BLaER1 (cell line): ENCODE measurements around the gene RHOC.
"Not testable (repeated sequence)": the region's sequence is repeated elsewhere in the genome, so short reads cannot be mapped to it uniquely, and the experiment has no call there.

Experiments
- H3K27ac ChIP-seq: shearing (Covaris generic); formaldehyde crosslinking; 2 replicates; pipeline ENCODE4 v1.8.1; 2022
- H3K27me3 ChIP-seq: shearing (Covaris generic); formaldehyde crosslinking; 2 replicates; pipeline ENCODE4 v1.8.1; 2022
- H3K36me3 ChIP-seq: shearing (Covaris generic); formaldehyde crosslinking; 2 replicates; pipeline ENCODE4 v1.8.1; 2022
- H3K4me1 ChIP-seq: shearing (Covaris generic); formaldehyde crosslinking; 2 replicates; pipeline ENCODE4 v1.8.1; 2022
- H3K4me2 ChIP-seq: shearing (Covaris generic); formaldehyde crosslinking; 2 replicates; pipeline ENCODE4 v1.8.1; 2022
- H3K4me3 ChIP-seq: shearing (Covaris generic); formaldehyde crosslinking; 2 replicates; pipeline ENCODE4 v1.8.1; 2022
- H3K9ac ChIP-seq: shearing (Covaris generic); formaldehyde crosslinking; 2 replicates; pipeline ENCODE4 v1.8.1; 2022
- H3K9me3 ChIP-seq: shearing (Covaris generic); formaldehyde crosslinking; 2 replicates; pipeline ENCODE4 v1.8.1; 2022
- H4K20me1 ChIP-seq: shearing (Covaris generic); formaldehyde crosslinking; 2 replicates; pipeline ENCODE4 v1.8.1; 2022
- Cebpa-rat ChIP-seq: shearing (Covaris generic); IDR thresholded peaks from 2 replicates; pipeline ENCODE4 v1.8.1; 2022

RHOC gene

GRCh38 chr1:112727716-112728115 is 20.8 kb upstream of the RHOC start:
- no peak overlapping the region for H3K9ac ChIP-seq
- H3K27me3 ChIP-seq, result no peaks in the 10 kb centered on the region
- H3K36me3 ChIP-seq, result no peaks in the 10 kb centered on the region
- no peak overlapping the region for H3K4me2 ChIP-seq
- H3K4me3 ChIP-seq, result no peak overlapping the region
- H3K4me1 ChIP-seq, result peaks cover 26% of the 10 kb centered on the region
- H4K20me1 ChIP-seq, result no peaks in the 10 kb centered on the region
- H3K9me3 ChIP-seq, result no peaks in the 10 kb centered on the region
- TF ChIP-seq Cebpa-rat, result no peak
- no peak overlapping the region for H3K27ac ChIP-seq

DNA sequence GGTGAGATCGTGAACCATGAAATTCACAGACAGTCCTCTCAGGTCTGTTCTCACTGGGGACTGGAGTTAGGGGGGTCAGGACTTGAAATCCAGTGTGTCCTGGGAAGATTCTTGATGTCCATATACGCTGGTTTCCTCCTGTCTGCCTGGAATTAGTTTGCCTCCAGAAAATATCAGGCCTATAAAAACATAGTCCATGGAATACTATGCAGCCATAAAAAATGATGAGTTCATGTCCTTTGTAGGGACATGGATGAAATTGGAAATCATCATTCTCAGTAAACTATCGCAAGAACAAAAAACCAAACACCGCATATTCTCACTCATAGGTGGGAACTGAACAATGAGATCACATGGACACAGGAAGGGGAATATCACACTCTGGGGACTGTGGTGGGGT is 17.3 kb upstream of the RHOC start:
- not testable (repeated sequence) for H3K4me2 ChIP-seq, H3K36me3 ChIP-seq, H3K27ac ChIP-seq, H3K9ac ChIP-seq, H3K4me1 ChIP-seq, H3K9me3 ChIP-seq, H3K27me3 ChIP-seq, H3K4me3 ChIP-seq, H4K20me1 ChIP-seq

DNA sequence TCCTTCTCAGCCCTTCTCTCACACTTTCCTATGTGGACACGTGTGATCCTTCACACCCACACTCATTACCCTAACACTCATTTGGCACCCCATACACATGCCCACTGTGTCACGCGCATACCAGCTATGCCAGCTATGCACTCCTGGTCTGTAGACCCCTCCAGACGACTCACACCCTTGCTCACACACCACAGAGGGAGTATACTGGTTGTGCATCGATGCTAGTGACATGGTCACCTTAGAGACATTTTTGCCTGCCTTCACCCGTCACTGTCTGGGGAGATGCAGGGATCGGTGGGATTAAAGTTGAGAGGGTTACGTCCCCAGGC is 16.5 kb upstream of the RHOC start:
- Histone ChIP-seq H3K27me3 (no peaks in the 10 kb centered on the region), H3K4me2 (peak overlapping the region; percentile 52; the same call in 1 of the 2 replicates), H3K36me3 (no peaks in the 10 kb centered on the region), H3K9me3 (no peaks in the 10 kb centered on the region), H4K20me1 (no peaks in the 10 kb centered on the region), H3K27ac (no peak overlapping the region), H3K4me3 (no peak overlapping the region), H3K9ac (no peak overlapping the region), H3K4me1 (peaks cover 6% of the 10 kb centered on the region)
- no peak for TF ChIP-seq Cebpa-rat

- H3K4me3 ChIP-seq, result no peak overlapping the region
- no peak for TF ChIP-seq Cebpa-rat
- peak overlapping the region; percentile 52 for H3K4me2 ChIP-seq
- H3K27me3 ChIP-seq, result no peaks in the 10 kb centered on the region
- no peak overlapping the region for H3K27ac ChIP-seq
- H3K36me3 ChIP-seq, result no peaks in the 10 kb centered on the region
- no peaks in the 10 kb centered on the region for H3K9me3 ChIP-seq
- H3K9ac ChIP-seq, result peak overlapping the region; percentile 53; the same call in 1 of the 2 replicates
- H3K4me1 ChIP-seq, result peaks cover 8% of the 10 kb centered on the region
- H4K20me1 ChIP-seq, result no peaks in the 10 kb centered on the region
These were observed 15.9 kb upstream of the RHOC start for GRCh38 chr1:112722601-112723510.

DNA sequence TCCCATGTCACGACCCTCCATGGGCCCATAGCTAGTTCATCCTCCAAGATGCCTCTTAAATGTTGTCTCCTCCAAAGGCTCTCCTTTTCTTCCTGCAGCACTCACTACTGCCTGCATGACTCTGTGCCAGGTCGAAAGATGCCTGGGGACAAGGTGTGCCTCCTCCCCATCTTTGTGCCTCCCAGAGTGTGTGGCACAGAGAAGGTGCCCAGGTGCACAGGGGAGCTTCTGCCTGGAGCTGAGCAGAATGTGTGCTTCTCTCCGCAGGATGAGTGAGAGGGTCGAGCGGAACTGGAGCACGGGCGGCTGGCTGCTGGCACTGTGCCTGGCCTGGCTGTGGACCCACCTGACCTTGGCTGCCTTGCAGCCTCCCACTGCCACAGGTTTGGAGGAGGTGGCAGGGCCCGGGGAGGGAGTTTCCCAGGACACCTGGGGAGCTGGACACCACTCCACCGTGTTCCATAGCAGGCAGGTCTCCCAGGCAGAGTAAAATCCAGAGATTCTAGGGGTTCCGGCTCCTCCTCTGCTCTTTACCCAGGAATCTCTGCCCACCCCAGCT is 15.1 kb upstream of the RHOC start:
- Histone ChIP-seq H3K9ac (no peak overlapping the region), H3K9me3 (no peaks in the 10 kb centered on the region), H3K4me1 (peaks cover 8% of the 10 kb centered on the region), H3K4me2 (no peak overlapping the region), H3K36me3 (no peaks in the 10 kb centered on the region), H4K20me1 (no peaks in the 10 kb centered on the region), H3K4me3 (no peak overlapping the region), H3K27ac (no peak overlapping the region), H3K27me3 (no peaks in the 10 kb centered on the region)
- TF ChIP-seq Cebpa-rat, result no peak

- not testable (repeated sequence) for H3K27me3 ChIP-seq, H3K9ac ChIP-seq, H3K27ac ChIP-seq, H3K4me2 ChIP-seq, H3K36me3 ChIP-seq, H3K4me3 ChIP-seq, H3K9me3 ChIP-seq, H4K20me1 ChIP-seq
- peaks cover 13% of the 10 kb centered on the region for H3K4me1 ChIP-seq
These were observed 14.4 kb upstream of the RHOC start for GRCh38 chr1:112721294-112721693.

DNA sequence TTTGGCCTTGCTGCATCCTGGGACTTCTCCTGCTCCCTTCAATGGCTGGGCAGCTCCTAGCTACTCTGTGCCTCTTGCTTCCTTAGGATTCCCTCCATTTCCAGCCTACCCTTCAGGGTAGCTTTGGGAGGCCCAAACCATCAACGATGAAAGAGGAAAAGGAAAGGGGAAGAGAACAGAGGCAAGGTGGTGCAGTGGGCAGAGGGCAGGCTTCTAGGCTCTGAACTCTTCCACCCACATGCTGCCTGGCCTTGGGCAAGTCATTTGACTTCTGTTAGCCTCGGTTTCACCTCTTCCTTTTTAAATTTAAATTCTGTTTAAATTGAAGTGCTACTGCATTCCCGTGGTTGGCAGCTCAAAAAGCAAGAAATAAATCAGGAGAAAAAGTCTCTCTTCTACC is 13.9 kb upstream of the RHOC start:
- no peak for TF ChIP-seq Cebpa-rat
- H3K4me2 ChIP-seq, result no peak overlapping the region
- H3K36me3 ChIP-seq, result no peaks in the 10 kb centered on the region
- no peaks in the 10 kb centered on the region for H3K27me3 ChIP-seq
- H3K4me3 ChIP-seq, result no peak overlapping the region
- H3K9me3 ChIP-seq, result no peaks in the 10 kb centered on the region
- no peak overlapping the region for H3K27ac ChIP-seq
- H3K4me1 ChIP-seq, result peaks cover 18% of the 10 kb centered on the region
- no peak overlapping the region for H3K9ac ChIP-seq
- no peaks in the 10 kb centered on the region for H4K20me1 ChIP-seq

DNA sequence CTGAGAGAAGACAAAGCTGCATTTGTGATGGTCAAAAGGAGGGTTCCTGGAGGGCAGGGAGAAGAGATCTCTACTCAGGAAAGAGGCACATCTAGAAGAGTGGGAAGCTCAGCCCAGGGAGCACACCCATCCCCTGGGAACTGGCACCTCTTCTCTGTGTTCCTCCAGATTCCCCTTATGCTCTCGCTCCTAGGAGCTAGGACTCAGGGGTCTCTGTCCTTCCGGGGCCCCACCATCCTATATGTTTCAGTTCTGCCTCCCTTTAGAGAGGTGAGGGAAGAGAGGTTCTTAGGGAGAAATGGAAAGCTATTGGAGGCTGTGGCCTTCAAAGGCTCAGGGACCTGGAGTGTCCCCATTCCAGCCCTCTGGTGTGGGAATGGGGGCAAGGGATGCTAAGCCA is 12.8 kb upstream of the RHOC start:
- Histone ChIP-seq H3K4me2 (no peak overlapping the region), H3K9ac (no peak overlapping the region), H3K27ac (no peak overlapping the region), H3K36me3 (no peaks in the 10 kb centered on the region), H3K27me3 (peaks cover 4% of the 10 kb centered on the region), H3K4me1 (peaks cover 23% of the 10 kb centered on the region), H3K9me3 (no peaks in the 10 kb centered on the region), H3K4me3 (no peak overlapping the region), H4K20me1 (peaks cover 2% of the 10 kb centered on the region)
- no peak for TF ChIP-seq Cebpa-rat

GRCh38 chr1:112718691-112719418 is 11.9 kb upstream of the RHOC start:
- Histone ChIP-seq H3K9ac (no peak overlapping the region), H3K27me3 (peaks cover 12% of the 10 kb centered on the region), H3K4me1 (peaks cover 32% of the 10 kb centered on the region), H3K4me2 (peak overlapping the region; percentile 83), H3K36me3 (no peaks in the 10 kb centered on the region), H3K9me3 (no peaks in the 10 kb centered on the region), H3K27ac (no peak overlapping the region), H3K4me3 (peak overlapping the region; percentile 48), H4K20me1 (peaks cover 10% of the 10 kb centered on the region)
- TF ChIP-seq Cebpa-rat, result no peak

DNA sequence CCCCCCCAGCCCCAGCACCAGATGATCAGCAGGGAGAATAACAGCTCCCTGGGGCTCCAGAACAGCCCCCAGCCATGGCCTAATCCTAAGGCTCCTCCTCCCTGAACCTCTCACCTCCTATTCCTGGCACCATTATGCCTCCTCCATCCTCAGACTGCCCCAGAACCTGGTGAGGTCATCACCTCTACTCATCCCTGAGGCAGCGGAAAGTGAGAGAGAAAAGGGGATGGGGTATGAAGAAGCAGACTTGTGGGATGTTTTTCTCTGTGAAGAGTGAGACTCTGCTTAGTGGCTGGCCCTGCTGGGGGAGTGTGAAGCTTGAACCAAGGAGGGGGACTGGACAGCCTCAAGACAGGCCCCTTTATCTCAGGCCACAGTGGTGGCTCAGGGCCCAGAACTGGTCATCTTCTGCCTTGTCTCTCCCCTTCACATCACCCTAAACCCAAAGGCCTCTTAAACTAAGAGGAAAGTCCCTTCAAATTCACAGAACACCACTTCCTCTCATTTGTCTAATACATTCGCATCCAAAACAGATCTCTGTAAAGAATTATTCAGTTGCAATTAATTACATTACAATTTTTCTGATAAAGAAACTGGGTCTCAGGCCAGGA is 10.4 kb upstream of the RHOC start:
- H3K9me3 ChIP-seq, result no peaks in the 10 kb centered on the region
- peaks cover 21% of the 10 kb centered on the region for H3K27me3 ChIP-seq
- H4K20me1 ChIP-seq, result peaks cover 14% of the 10 kb centered on the region
- H3K4me2 ChIP-seq, result no peak overlapping the region
- TF ChIP-seq Cebpa-rat, result no peak
- no peak overlapping the region for H3K4me3 ChIP-seq
- no peak overlapping the region for H3K27ac ChIP-seq
- no peak overlapping the region for H3K9ac ChIP-seq
- H3K4me1 ChIP-seq, result peaks cover 37% of the 10 kb centered on the region
- H3K36me3 ChIP-seq, result no peaks in the 10 kb centered on the region
